IMR-90 (cell line): ENCODE data around the gene PBXIP1. TPM values are rescaled to one million over a fixed set of nuclear protein-coding genes. Genes with fewer than 3 reads are reported as not detected.
"Not testable (repeated sequence)": the region's sequence is repeated elsewhere in the genome, so short reads cannot be mapped to it uniquely, and the experiment has no call there.

ENCODE experiments used
- ATAC-seq: fragments of 200-7000 bp; cut with Tn5 transposase; 2 replicates; pipeline ENCODE4 v1.9.1; 2020; ENCODE audit warnings: low read depth, mild to moderate bottlenecking, moderate library complexity
- BruUV-seq: library from RNA; stranded (reverse); fragments of 400-500 nt; replicated peaks from 2 replicates; lab custom pipeline; 2021; lab: Mats Ljungman, UMichigan
- CTCF ChIA-PET: fragments of 300-600 bp; formaldehyde crosslinking; extraction: SDS; loops from one replicate; lab custom pipeline; 2021; ENCODE audit warnings: antibody characterized with exemption; lab: Yijun Ruan, JAX
- POLR2A ChIA-PET: fragments of 300-600 bp; sonication (Branson Sonifier 250); formaldehyde crosslinking; loops from one replicate; lab custom pipeline; 2022; ENCODE audit warnings: antibody characterized with exemption; ENCODE audit not compliant: unreplicated experiment; lab: Charles Lee
- DNase-seq: peaks from one replicate; pipeline ENCODE4 v3.0.0; 2013
- H2AFZ ChIP-seq: replicated peaks from 2 replicates; pipeline ENCODE3; 2013; ENCODE audit warnings: low read length, mild to moderate bottlenecking; ENCODE audit not compliant: poor library complexity
- H2AK5ac ChIP-seq: 2 replicates; pipeline ENCODE4 v1.6.1; 2013; ENCODE audit warnings: low read depth, low read length, inconsistent platforms
- H2AK9ac ChIP-seq: replicated peaks from 2 replicates; pipeline ENCODE3; 2013; ENCODE audit warnings: mild to moderate bottlenecking, low read depth, low read length, moderate library complexity; ENCODE audit not compliant: poor library complexity
- H2BK120ac ChIP-seq: 2 replicates; pipeline ENCODE4 v1.6.1; 2013; ENCODE audit warnings: low read depth, low read length, inconsistent platforms
- H2BK15ac ChIP-seq: 3 replicates; pipeline ENCODE4 v1.6.1; 2013; ENCODE audit warnings: low read depth, low read length, inconsistent platforms
- H2BK20ac ChIP-seq: 2 replicates; pipeline ENCODE4 v1.6.1; 2013; ENCODE audit warnings: low read depth, mild to moderate bottlenecking, inconsistent platforms, low read length, moderate library complexity
- H2BK5ac ChIP-seq: 2 replicates; pipeline ENCODE4 v1.6.1; 2013; ENCODE audit warnings: mild to moderate bottlenecking, low read depth, low read length, inconsistent platforms; ENCODE audit not compliant: poor library complexity, severe bottlenecking
- H3K14ac ChIP-seq: replicated peaks from 2 replicates; pipeline ENCODE4 v1.6.1; 2013; ENCODE audit warnings: low read depth, low read length, inconsistent platforms
- H3K18ac ChIP-seq: 2 replicates; pipeline ENCODE4 v1.6.1; 2013; ENCODE audit warnings: low read depth, low read length, control low read depth
- H3K23ac ChIP-seq: 2 replicates; pipeline ENCODE4 v1.6.1; 2013; ENCODE audit warnings: low read depth, low read length, inconsistent platforms
- H3K27ac ChIP-seq: 2 replicates; pipeline ENCODE4 v1.5.1; 2013; ENCODE audit warnings: mild to moderate bottlenecking, control low read depth, low read length; ENCODE audit not compliant: insufficient read depth
- H3K27me3 ChIP-seq: 2 replicates; pipeline ENCODE4 v1.6.1; 2013; ENCODE audit warnings: low read length; ENCODE audit not compliant: control insufficient read depth, insufficient read depth
- H3K36me3 ChIP-seq: 2 replicates; pipeline ENCODE4 v1.6.1; 2013; ENCODE audit warnings: low read length, mixed read lengths; ENCODE audit not compliant: control insufficient read depth, insufficient read depth
- H3K4ac ChIP-seq: 2 replicates; pipeline ENCODE4 v1.6.1; 2013; ENCODE audit warnings: low read depth, low read length, inconsistent platforms
- H3K4me1 ChIP-seq: 2 replicates; pipeline ENCODE4 v1.6.1; 2013; ENCODE audit warnings: low read length, mixed read lengths; ENCODE audit not compliant: control insufficient read depth, insufficient read depth
- H3K4me2 ChIP-seq: 2 replicates; pipeline ENCODE4 v1.6.1; 2013; ENCODE audit warnings: low read depth, mild to moderate bottlenecking, control low read depth, low read length, moderate library complexity
- H3K4me3 ChIP-seq: 2 replicates; pipeline ENCODE4 v1.5.1; 2013; ENCODE audit warnings: low read depth, mild to moderate bottlenecking, control low read depth, low read length, moderate library complexity; ENCODE audit not compliant: insufficient read depth
- H3K56ac ChIP-seq: 2 replicates; pipeline ENCODE4 v1.6.1; 2013; ENCODE audit warnings: low read length, inconsistent platforms; ENCODE audit not compliant: insufficient read depth; ENCODE audit errors: extremely low read depth
- H3K79me1 ChIP-seq, 2 experiments: 2 replicates each; pipeline ENCODE4 v1.6.1; 2013; ENCODE audit warnings: low read length in 2 of 2, inconsistent platforms in 1 of 2, low read depth in 1 of 2
- H3K9ac ChIP-seq: 2 replicates; pipeline ENCODE4 v1.6.1; 2013; ENCODE audit warnings: low read depth, low read length, control low read depth
- H3K9me1 ChIP-seq: 2 replicates; pipeline ENCODE4 v1.6.1; 2013; ENCODE audit warnings: low read length, inconsistent platforms; ENCODE audit not compliant: insufficient read depth
- H3K9me3 ChIP-seq: 2 replicates; pipeline ENCODE4 v1.6.1; 2013; ENCODE audit warnings: low read length; ENCODE audit not compliant: control insufficient read depth, insufficient read depth
- H4K20me1 ChIP-seq: 2 replicates; pipeline ENCODE4 v1.6.1; 2013; ENCODE audit warnings: low read length, inconsistent platforms; ENCODE audit not compliant: insufficient read depth
- H4K5ac ChIP-seq: 2 replicates; pipeline ENCODE4 v1.6.1; 2013; ENCODE audit warnings: mild to moderate bottlenecking, low read depth, low read length, control low read depth
- H4K8ac ChIP-seq, 2 experiments: 2 replicates each; pipeline ENCODE4 v1.6.1; 2013; ENCODE audit warnings: low read depth in 2 of 2, low read length in 2 of 2, control low read depth in 1 of 2, inconsistent platforms in 1 of 2
- H4K91ac ChIP-seq: 2 replicates; pipeline ENCODE4 v1.6.1; 2013; ENCODE audit warnings: low read depth, low read length, inconsistent platforms; ENCODE audit not compliant: insufficient read depth
- CEBPB ChIP-seq: IDR thresholded peaks from 2 replicates; pipeline ENCODE4 v1.6.1; 2012; ENCODE audit warnings: low read depth, low read length, improper control_type of control experiment
- RAD21 ChIP-seq: IDR thresholded peaks from 2 replicates; pipeline ENCODE4 v1.6.1; 2012; ENCODE audit warnings: low read length, improper control_type of control experiment
- RFX5 ChIP-seq: IDR thresholded peaks from 2 replicates; pipeline ENCODE4 v1.8.0; 2012; ENCODE audit warnings: low read depth, mild to moderate bottlenecking, low read length, moderate library complexity
- WGBS, 2 experiments: methylation state at CpG; one replicate each; pipeline versions ENCODE4 v1.1.5 to v1.1.7; 2013; ENCODE audit warnings: missing lambda C conversion rate in 2 of 2; ENCODE audit not compliant: insufficient read length in 1 of 2; ENCODE audit errors: extremely low coverage in 2 of 2; 5-methylcytosine and 5-hydroxymethylcytosine counted together
- dilution Hi-C: fragments of 300-500 bp; cut with HindIII; formaldehyde crosslinking; loops from one replicate; pipeline ENCODE4 v1.14.3; 2018; ENCODE audit warnings: low sequenced_read_pairs; ENCODE audit not compliant: unreplicated experiment
- in situ Hi-C: fragments of 300-500 bp; cut with MboI; formaldehyde crosslinking; loops from 3 replicates; pipeline ENCODE4 v1.14.3; 2019; ENCODE audit warnings: low sequenced_read_pairs, inconsistent platforms, mixed read lengths
- intact Hi-C: fragments of 100-400 bp; cut with micrococcal nuclease; formaldehyde crosslinking; loops from 2 replicates; pipeline ENCODE4 v1.10.0; 2022
- polyA plus RNA-seq, 3 experiments: library from polyadenylated mRNA; depleted of rRNA; stranded (reverse); fragments of >200 nt; gene quantifications; 2 replicates each; pipeline ENCODE4 v1.2.3, GENCODE V29; 2012; ENCODE audit warnings: low replicate concordance in 1 of 3
- total RNA-seq: library from RNA; depleted of rRNA; stranded (reverse); fragments of >200 nt; gene quantifications from 2 replicates; pipeline ENCODE4 v1.2.3, GENCODE V29; 2012
- TF ChIP-seq, protein P1 (sequence below): conservative IDR thresholded peaks from 2 replicates; pipeline ENCODE4 v1.5.1; 2012; ENCODE audit warnings: mild to moderate bottlenecking, low read depth, low read length, improper control_type of control experiment

The PBXIP1 gene
- total and polyA plus RNA-seq, 2 of the 4 experiments (the other 2 are of a cell fraction), result 28.3 to 44.2 TPM

GRCh38 chr1:154987326-154987725 lies 31.4 kb upstream of the PBXIP1 start:
- Histone ChIP-seq H2AK9ac (no peak overlapping the region), H2AK5ac (no peak overlapping the region; the same call in 1 of the 2 replicates), H3K4me3 (no peak overlapping the region), H2BK15ac (no peak overlapping the region), H3K9me1 (0 out of 2 replicates have a peak, but pooled peaks cover 3% of the 10 kb centered on the region), H3K27ac (no peak overlapping the region), H3K9ac (no peak overlapping the region), H3K36me3 (peaks cover 28% of the 10 kb centered on the region), H2BK120ac (no peak overlapping the region), H3K79me1 (peaks cover 27 to 66% of the 10 kb centered on the region in 2 experiments), H3K23ac (no peak overlapping the region), H4K5ac (no peak overlapping the region), H3K4me1 (peaks cover 3% of the 10 kb centered on the region), H3K4ac (no peak overlapping the region), H3K4me2 (no peak overlapping the region), H3K14ac (no peak overlapping the region), H2BK20ac (no peak overlapping the region), H4K20me1 (peaks cover 12% of the 10 kb centered on the region; the same call in 1 of the 2 replicates), H3K9me3 (no peaks in the 10 kb centered on the region), H4K91ac (no peak overlapping the region), H4K8ac (no peak overlapping the region), H3K27me3 (no peaks in the 10 kb centered on the region), H3K56ac (no peak overlapping the region), H2AFZ (no peak overlapping the region), H3K18ac (no peak overlapping the region), H2BK5ac (no peak overlapping the region)
- ATAC-seq, result no peak
- ChIA-PET CTCF (interaction anchor here (0.8 kb wide), 1 partner anchor 98 kb away, joined by 3 read pairs; no protein-coding TSS in a partner anchor), POLR2A (no interaction called here)
- peak; percentile 75 for TF ChIP-seq CEBPB
- TF ChIP-seq, protein P1, sequence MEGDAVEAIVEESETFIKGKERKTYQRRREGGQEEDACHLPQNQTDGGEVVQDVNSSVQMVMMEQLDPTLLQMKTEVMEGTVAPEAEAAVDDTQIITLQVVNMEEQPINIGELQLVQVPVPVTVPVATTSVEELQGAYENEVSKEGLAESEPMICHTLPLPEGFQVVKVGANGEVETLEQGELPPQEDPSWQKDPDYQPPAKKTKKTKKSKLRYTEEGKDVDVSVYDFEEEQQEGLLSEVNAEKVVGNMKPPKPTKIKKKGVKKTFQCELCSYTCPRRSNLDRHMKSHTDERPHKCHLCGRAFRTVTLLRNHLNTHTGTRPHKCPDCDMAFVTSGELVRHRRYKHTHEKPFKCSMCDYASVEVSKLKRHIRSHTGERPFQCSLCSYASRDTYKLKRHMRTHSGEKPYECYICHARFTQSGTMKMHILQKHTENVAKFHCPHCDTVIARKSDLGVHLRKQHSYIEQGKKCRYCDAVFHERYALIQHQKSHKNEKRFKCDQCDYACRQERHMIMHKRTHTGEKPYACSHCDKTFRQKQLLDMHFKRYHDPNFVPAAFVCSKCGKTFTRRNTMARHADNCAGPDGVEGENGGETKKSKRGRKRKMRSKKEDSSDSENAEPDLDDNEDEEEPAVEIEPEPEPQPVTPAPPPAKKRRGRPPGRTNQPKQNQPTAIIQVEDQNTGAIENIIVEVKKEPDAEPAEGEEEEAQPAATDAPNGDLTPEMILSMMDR, result no peak
- TF ChIP-seq RFX5, result no peak
- no peak for TF ChIP-seq RAD21
- no peak for DNase-seq
- intact Hi-C loops (no loop called here), dilution Hi-C loops (no loop called here), in situ Hi-C loops (no loop called here)
- 70% methylated on average over 2 of the region's 6 CpGs; no CpG with 5 or more reads in 1 of the 2 experiments for WGBS, 2 experiments
- no TSS peak for BruUV-seq

GRCh38 chr1:154986736-154987135 lies 30.8 kb upstream of the PBXIP1 start:
- H3K9me1 ChIP-seq, H2AK9ac ChIP-seq, H3K9me3 ChIP-seq, H2AK5ac ChIP-seq, BruUV-seq, H3K9ac ChIP-seq, H3K14ac ChIP-seq, H4K91ac ChIP-seq, H3K4ac ChIP-seq, ATAC-seq, H3K18ac ChIP-seq, intact Hi-C loops, H3K56ac ChIP-seq, H2BK5ac ChIP-seq, H2BK20ac ChIP-seq, H4K5ac ChIP-seq, dilution Hi-C loops, H4K8ac ChIP-seq, H2BK120ac ChIP-seq, DNase-seq, H3K4me1 ChIP-seq, H2AFZ ChIP-seq, H3K4me3 ChIP-seq, H3K27me3 ChIP-seq, POLR2A ChIA-PET, H2BK15ac ChIP-seq, H3K4me2 ChIP-seq, H3K27ac ChIP-seq, in situ Hi-C loops, H3K23ac ChIP-seq, CTCF ChIA-PET: not testable (repeated sequence)
- Histone ChIP-seq H4K20me1 (peaks cover 12% of the 10 kb centered on the region; the same call in 1 of the 2 replicates), H3K36me3 (peaks cover 28% of the 10 kb centered on the region), H3K79me1 (peaks cover 27 to 68% of the 10 kb centered on the region in 2 experiments)
- WGBS, 2 experiments, result no CpG with 5 or more reads among the region's 4 CpGs
